Esophagus mucosa (tissue), 1 donor: ENCODE results near the gene ESRRB. TPM values are rescaled to one million over a fixed set of nuclear protein-coding genes. Genes with fewer than 3 reads are reported as not detected.

Source experiments
- ATAC-seq: fragments of 200-7000 bp; cut with Tn5 transposase; one replicate; pipeline ENCODE4 v1.9.1; 2020
- total RNA-seq: library from RNA; stranded (reverse); gene quantifications from one replicate; pipeline ENCODE4 v1.2.4, GENCODE V29; 2023
- donor health status: DM: yes; HTN: yes; CAD: no.

The ESRRB gene
- 0.12 TPM for total RNA-seq

- ATAC-seq, result no peak
Measured at GRCh38 chr14:76375947-76376404, at the start of gene ESRRB. TSS of gene ESRRB (plus strand) at chr14:76376137. CDS start at chr14:76376402, 265 bp downstream.

GRCh38 chr14:76326918-76327689 is 48.8 kb upstream of the ESRRB start:
- ATAC-seq, result no peak

- no peak for ATAC-seq
Measured at GRCh38 chr14:76328457-76329137, 47.3 kb upstream of the ESRRB start.

GRCh38 chr14:76329154-76329928 is 46.6 kb upstream of the ESRRB start:
- no peak for ATAC-seq

GRCh38 chr14:76329951-76330350 is 46.0 kb upstream of the ESRRB start:
- no peak for ATAC-seq

GRCh38 chr14:76330411-76331327 is 45.3 kb upstream of the ESRRB start:
- ATAC-seq, result no peak

GRCh38 chr14:76331328-76332011 is 44.5 kb upstream of the ESRRB start:
- no peak for ATAC-seq

GRCh38 chr14:76333664-76334063 is 42.3 kb upstream of the ESRRB start:
- no peak for ATAC-seq

- ATAC-seq, result no peak
Measured at GRCh38 chr14:76334316-76334715, 41.6 kb upstream of the ESRRB start.

GRCh38 chr14:76336876-76337275 is 39.1 kb upstream of the ESRRB start:
- ATAC-seq, result no peak

GRCh38 chr14:76337635-76338545 is 38.0 kb upstream of the ESRRB start:
- ATAC-seq, result no peak

GRCh38 chr14:76339728-76340615 is 36.0 kb upstream of the ESRRB start:
- no peak for ATAC-seq

- ATAC-seq, result no peak
Measured at GRCh38 chr14:76343386-76343785, 32.6 kb upstream of the ESRRB start.

GRCh38 chr14:76346391-76347160 is 29.4 kb upstream of the ESRRB start:
- no peak for ATAC-seq

- ATAC-seq, result peak; percentile 43
Measured at GRCh38 chr14:76348898-76349297, 27.0 kb upstream of the ESRRB start.

- ATAC-seq, result no peak
Measured at GRCh38 chr14:76349993-76350392, 25.9 kb upstream of the ESRRB start.

GRCh38 chr14:76350671-76351070 is 25.3 kb upstream of the ESRRB start:
- ATAC-seq, result no peak

- ATAC-seq, result no peak
Measured at GRCh38 chr14:76351941-76352340, 24.0 kb upstream of the ESRRB start.
